HG03064 (cell line): ENCODE results near the gene MAGI2.
"Not testable (repeated sequence)": the region's sequence is repeated elsewhere in the genome, so short reads cannot be mapped to it uniquely, and the experiment has no call there.

Source experiments
- ATAC-seq: cut with Tn5 transposase; IDR thresholded peaks from one replicate; pipeline ENCODE4 v1.9.1; 2021; ENCODE audit warnings: low read depth; ENCODE audit not compliant: unreplicated experiment

MAGI2 gene

DNA sequence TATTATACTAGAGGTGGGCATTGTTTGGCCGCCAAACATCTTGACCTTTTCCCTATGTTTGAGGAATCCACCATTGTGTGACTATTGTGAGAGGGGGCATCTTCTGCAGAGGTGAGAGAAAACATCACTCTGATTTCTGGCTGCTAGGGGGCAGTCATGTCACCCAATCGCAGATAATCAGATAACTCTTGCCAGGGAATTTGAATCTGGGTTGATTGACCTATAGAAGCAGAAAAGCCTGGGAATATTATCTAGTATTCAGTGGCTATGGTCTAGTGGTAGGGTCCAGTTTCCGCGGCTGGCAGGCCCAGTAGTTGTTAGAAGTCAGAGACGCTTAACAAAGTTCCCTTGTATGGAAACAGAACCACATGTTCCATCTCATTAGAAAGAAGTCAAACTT is 846.4 kb downstream of the MAGI2 start:
- no peak for ATAC-seq

DNA sequence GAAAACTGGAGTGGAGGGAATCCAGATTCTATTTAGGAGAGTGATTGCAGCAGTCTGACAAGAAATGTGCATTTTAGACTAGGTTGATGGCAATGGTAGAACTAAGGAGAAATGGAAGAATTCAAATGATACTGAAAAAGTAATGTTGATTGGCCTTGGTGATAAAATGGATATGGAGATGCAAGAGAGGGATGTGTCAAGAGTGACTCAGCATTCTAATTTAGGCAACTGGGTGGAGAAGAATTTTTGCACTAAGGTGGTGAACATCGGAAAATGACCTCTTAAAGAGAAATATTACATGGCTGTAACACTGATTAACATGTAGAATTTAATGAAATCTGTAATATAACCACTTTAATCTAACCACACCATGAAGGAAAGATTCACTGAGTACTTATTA is 848.3 kb downstream of the MAGI2 start:
- ATAC-seq, result no peak

DNA sequence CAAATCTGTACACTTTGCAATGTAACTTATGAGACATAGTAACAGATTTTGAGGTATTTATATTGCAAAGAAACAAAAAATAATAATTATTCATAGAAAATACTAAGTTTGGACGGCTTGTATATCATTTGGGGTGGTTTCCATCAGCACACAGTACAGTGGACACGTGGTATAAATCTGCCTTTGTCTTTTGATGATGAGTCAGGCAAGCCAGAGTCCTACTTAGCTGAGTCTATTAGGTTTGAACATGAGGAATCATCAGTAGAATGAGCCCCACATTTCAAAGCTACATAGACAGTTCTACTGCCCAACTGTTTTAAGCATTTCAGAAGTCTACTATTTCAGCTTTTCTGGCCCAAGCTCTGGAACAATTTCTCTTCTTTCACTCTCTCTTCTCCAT is 851.7 kb downstream of the MAGI2 start:
- no peak for ATAC-seq

DNA sequence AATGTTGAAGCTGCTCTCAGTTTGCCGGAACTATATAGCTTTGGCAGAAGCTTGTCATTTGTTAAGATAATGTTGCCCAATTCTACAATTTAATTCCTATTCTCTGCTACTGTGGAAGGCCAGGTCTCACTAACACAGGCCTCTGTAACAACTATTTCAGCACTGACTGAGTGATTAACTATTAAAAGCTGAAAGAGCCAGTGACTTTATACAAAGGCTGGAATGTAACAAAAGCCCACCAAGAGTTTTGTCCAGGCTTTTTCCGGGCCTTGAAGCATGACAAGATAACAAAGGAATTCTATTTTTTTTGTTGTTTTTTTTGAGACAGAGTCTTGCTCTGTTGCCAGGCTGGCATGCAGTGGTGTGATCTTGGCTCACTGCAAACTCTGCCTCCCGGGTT is 859.3 kb downstream of the MAGI2 start:
- no peak for ATAC-seq

DNA sequence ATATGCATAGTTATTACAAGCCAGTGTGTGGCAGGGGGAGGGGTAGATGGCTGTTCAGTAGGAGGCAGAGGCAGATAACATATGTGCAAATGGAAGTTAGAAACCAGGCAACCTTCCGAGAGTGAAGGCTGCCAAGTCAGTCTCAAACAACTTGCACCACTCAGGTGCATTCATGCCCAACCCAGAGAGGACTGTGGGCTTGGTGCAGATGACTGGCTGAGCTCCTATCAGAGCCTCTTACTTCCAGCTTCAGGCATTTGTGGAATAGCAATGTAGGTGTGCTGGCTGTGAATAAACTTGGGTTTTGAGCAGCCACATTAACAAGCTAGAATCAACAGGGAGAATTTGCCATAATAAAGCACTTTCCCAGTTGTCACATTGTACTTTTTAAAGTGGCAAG is 865.1 kb downstream of the MAGI2 start:
- no peak for ATAC-seq

DNA sequence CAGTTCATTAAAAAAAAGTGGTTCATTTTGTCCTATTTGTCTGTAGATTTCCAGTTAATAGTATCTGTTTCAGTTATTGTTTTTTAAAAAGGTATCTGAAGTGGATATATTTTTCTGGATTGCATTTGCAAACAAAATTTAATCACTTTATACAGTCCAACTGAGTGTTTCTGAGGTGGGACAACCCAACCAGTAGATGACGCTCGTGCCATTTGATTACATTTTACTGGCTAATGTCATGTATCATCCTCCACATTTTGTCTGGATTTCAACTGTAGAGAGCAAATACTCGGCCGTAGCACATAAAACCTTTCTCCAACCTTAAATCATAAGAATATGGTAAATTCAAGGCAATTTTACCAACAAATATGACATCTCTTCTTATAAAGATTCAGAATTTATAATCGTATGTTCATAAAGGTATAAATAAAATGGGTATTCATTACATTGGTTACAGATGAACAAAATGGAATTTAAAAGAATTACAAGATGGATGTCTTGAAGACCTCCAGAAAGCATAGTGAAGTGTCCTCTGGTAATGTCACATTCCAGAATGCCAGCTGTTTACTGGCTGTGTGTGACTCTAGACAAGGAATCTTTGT is 865.9 kb downstream of the MAGI2 start:
- ATAC-seq, result no peak

DNA sequence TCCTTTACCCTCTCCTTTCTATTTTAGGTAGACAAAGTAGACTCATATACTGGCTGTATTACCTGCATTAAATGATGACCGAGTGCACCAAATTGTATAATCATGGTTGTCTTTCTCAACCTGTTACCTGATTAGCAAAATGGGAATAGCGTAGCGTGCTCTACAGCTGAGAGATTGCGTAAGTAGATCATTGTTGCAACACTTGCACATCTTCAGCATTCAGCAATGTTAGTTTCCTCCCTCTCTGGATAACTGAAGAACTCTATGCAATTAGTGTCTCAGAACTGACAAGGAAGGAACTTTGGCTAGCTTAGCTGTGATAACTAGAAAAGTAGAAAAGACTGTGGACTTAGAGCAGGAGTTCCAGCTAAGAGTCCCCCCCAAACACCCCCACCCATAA is 867.5 kb downstream of the MAGI2 start:
- ATAC-seq, result no peak

DNA sequence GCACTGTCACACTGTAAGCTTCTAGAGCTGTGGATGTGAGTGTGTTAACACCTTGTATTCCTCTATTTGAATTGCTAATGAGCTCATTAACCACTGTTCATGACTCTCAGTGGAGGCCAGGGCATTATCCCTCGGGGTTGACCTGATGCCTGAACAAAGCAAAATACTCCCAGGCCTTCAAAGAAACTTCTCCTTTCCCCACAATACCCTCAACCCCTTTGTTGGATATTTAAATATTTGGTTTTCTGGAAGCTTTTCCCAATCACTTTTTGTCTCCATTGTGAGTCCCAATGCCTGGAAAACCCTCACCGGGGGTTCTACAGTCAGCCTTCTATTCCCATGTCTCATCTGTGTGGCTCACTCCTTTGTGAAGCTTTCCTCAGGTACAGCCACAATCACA is 874.8 kb downstream of the MAGI2 start:
- no peak for ATAC-seq

DNA sequence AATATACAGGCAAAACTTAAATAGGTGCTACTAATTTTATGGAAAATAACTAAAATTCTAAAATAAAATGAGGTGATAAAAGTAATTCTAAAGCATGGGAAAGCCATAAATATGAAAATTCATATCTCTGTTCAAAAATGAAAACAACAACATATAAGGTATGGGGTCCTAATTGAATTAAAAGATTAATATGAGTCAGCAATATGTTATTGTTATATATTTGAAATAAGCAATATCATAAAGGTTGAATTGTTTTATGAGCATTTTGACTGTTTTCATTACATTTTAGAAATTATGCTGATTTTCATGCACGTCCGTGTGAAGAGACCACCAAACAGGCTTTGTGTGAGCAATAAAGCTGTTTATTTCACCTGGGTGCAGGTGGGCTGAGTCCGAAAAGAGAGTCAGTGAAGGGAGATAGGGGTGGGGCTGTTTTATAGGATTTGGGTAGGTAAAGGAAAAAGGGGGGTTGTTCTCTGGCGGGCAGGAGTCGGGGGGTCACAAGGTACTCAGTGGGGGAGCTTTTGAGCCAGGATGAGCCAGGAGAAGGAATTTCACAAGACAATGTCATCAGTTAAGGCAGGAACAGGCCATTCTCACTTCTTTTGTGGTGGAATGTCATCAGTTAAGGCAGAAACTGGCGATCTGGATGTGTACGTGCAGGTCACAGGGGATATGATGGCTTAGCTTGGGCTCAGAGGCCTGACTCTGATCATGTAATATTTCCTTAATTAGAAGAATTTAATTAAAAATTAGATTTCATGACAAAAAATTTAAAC is 876.1 kb downstream of the MAGI2 start:
- not testable (repeated sequence) for ATAC-seq

DNA sequence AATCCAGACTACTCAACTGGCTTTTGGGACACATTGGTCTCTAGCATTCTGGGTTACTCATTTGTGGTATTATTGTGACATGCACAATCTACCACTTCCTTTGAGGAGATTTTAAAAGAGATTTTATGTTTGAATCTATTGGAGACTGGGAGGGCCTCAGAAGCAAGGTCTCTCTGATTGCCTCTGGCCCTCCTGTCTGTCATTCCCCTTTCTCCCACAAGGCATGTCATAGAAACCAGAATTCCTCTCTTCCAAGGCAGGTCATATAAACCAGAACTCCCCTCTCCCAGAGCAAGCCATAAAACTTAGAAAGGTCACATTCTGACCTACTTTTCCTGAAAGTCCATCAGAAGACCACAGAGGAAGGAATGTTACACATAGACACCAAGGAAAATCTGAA is 877.2 kb downstream of the MAGI2 start:
- no peak for ATAC-seq

DNA sequence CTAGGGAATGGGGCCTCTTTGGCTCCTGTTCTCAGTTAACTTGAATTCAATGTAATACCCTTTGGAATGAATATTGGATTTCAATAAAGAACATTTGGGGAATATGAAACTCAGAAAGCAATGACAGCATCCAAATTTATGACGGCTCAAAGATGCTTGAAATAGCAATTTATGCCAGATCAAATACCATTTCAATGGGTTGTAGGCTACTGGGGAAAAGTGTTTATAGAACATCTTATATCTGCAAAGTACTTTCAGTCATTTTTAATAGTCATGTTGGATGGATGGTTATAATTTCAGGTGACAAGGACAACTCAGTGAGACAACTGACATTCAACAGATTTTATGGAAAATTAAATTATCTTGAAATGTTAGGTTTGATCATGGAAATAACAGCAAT is 882.2 kb downstream of the MAGI2 start:
- ATAC-seq, result no peak

DNA sequence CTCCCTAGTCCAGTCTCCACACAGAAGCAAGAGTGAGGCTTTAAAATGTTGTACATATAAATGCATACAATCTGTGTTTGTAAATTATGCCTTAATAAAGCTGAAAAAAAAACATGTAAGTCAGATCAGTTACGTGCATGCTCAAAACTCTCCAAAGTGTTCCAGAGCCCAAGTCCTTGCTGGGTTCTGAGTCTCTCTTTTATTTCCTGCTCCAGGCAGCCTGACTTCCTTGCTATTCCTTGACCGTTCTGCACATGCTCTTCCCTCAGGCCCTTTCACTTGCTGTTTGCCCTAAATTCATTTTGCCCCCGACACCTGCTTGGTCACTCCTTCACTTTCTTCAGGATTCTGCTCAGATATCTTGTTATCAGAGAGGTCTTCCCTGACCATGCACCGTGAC is 884.8 kb downstream of the MAGI2 start:
- ATAC-seq, result no peak

DNA sequence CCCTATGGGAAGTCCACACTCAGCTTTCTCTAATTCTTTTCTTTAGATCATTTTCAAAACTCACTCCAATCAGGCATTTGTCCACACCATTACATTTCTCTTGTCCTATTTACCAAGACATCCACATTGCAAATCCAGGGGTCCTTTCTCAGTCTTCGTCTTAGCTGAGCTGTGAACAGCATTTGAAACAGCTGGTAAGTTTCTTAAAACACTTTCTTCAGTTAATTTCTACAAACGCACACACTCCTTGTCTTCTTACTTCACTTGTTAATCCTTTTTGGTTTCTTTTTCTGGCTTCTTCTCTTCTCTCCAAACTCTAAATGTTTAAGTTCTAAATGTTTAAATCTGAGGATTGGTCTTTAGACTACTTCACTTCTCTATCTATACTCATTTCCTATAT is 885.6 kb downstream of the MAGI2 start:
- ATAC-seq, result no peak

DNA sequence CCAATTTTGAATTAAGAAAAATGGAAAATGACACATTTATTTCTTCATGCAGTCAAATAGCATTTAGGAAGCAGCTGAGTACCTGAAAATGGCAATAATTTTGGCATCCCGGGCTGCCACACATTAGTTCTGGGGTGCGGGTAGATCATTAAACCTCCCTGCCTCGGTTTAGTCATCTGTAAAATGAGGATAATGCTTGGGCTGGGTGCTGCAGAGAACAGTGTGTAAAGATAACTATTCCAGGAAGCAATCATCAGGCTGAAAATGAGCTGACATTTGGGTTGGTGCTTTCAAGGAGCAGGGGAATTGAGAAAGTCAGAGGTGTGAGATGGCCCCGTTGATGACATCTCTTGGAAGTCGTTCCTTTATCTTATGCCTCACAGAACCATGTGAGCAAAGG is 887.7 kb downstream of the MAGI2 start:
- ATAC-seq, result no peak

DNA sequence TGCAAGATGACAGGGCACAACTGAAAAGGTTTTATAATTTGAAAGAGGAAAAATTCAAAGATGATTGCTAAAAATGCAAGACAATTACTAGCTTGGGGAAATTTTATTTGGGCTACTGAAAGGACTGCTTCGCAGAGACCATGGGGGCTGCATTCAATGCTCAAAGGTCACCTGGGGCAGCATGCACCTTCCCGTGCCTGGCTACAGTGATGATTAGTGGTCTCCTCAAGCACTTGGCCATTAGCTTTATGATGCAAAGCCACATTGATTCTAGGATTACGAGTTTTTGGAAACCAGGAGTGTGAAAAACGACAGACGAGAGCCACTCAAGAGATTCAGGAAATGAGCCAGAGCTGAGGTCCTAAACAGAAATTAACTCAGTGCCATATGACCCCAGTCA is 890.3 kb downstream of the MAGI2 start:
- ATAC-seq, result no peak

DNA sequence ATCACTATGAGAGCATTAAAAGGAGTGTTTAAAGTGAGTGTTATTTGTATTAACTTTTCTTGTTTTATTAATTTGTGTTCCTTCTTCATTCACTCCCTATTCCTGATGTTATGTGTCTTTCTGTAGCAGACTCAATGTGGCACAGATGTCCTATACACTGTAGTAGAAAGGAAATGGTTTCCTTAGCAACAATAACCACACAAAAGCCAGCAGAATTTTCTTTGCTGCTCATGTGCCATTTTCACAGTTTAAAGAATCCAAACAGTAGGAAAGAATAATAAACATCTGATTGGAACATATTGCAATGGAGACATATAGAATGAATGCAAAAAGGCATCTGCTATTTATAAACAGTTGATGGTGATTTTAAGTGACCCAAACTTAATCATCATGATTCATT is 891.3 kb downstream of the MAGI2 start:
- no peak for ATAC-seq

DNA sequence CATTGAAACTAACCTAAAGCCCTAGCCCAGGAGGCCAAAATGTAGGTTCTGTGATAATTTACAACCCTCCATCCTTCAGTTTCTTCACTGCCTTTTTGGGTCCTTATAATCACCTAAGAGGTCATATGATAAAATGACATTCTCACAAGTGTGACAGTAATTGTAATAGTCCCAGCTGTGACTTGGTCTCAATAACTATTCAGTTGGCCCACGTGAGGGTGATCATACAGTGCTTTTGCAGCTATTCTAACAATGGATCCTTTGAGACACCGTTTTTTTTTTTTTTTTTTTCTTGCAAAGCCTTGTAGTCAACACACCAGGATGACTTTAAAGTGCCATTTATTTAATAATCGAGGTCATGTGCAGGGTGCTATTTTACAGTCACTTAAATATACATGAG is 894.9 kb downstream of the MAGI2 start:
- ATAC-seq, result no peak

DNA sequence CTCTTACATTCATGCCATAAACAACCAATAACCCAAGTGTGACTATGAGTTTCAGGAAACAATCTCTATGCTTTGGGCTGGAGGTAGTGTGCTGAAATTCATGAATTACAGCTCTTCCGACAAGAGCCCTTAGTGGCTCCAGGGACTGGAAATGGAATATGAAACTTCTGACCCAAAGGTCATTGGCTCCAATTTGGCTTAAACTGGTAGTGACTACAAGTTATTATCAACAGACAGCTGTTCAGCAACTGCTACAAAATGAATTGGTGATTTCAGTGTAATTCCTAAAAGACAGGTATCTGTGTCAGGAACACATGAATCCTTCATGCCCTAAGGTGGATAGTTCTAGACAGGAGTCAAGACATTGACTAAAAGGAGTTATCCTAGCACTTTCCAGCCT is 909.5 kb downstream of the MAGI2 start:
- ATAC-seq, result no peak

DNA sequence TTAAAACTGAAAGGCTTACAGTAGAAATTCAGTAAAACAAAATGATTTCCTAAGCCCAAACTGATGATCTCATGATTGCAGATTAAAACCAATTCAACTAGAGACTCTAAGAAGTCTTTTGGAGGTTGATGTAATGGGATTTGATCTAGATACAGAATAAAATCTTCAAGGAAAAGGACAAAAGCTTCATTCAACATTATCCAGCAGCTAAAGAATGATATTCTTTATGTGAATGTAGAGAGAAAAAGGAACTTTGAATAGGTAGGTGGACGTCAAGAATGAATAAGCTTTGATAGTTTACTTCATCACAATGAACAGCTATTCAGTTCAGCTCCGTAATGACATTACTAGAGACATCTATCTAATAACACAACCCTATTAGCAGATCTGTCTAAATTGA is 910.5 kb downstream of the MAGI2 start:
- no peak for ATAC-seq

DNA sequence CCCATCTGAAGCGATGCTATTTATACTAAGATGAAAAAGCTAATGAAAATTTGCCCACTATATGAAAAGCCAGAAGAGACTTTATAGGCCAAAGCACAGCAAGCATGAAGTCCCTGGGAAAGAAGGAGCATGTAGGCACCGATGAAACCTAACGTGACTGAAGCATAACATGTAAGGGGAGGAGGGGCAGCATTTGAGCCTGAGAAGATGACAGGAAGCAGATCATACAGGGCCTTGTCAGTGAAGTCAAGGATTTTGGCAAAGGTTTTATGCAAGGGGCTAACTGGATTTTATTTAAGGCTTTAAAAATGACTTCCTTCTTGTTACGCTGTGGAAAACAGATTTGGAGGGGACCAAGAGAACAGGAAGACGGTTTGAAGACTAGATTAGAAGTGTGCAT is 910.9 kb downstream of the MAGI2 start:
- ATAC-seq, result no peak

DNA sequence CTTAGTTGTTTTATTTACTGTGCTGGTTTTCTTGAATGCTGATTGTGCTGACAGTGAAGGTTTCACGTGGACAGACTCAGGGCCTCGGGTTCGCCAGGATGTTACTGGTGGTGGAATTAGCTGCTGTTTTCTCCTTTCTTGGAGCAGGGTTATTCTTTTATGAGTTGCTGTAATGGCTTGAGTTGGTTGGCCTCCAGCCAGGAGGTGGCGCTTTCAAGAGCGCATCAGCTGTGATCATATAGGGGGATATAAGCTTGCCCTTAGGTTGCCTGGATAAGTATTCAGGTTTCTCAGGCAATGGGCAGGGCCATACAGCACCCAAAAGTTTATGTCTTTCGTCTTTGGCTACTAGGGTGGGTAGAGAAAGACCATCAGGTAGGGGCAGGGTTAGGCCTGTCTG is 913.6 kb downstream of the MAGI2 start:
- no peak for ATAC-seq

DNA sequence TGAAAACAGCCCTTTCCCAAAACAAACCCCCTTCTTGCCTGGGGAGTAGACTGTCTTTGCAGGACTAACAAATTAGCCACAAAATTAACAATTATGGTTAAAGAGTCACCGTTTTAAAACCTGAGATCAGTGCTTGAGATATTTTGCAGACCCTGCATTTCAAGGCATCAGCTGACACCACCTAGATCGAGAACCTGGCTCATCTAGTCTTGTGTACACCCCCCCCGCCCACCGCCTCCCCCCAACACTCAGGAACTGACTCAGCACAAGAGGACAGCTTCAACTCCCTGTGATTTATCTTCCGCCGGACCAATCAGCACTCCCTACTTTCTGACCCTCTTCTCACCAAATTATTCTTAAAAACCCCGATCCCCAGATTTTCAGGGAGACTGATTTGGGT is 917.8 kb downstream of the MAGI2 start:
- no peak for ATAC-seq

DNA sequence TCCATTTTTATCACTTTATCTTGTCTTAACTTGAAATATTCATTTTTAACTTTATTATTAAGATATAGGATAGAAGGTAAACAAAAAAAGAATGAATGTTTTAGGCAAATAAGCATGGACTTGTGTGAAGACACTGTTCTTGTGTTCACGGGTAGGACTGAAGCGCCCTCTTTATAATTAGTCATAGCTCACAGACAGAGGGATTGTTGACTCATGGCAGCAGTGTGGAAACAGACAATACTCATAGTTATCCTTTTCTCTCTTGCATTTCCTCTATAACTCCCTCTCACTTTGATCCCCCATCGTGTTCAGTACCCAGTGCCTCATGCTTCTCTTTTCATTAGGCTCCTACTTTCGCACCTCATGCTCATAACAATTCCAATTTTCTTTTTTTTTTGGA is 923.1 kb downstream of the MAGI2 start:
- ATAC-seq, result no peak
